Measurements from ENCODE around the gene OR5AC2.

Gene OR5AC2

DNA sequence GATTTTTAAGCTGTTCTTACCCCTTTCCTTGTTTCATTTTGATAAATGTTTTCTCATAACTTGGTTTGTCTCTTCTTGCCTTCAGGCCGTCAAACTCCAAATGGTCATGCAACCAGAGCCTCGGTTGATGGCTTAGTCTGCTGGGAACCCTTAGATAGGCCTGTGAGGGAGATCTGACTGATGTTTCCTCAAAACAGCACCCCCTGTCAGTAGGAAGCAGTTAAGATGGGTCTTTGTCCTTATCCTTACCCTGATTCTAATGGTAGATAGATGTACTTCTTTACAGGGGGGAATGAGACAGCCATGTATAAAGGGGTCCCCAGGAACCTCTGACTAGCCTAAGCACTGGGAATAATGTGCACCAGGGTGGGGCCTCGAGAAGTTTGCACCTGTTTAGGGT lies 27.3 kb downstream of the OR5AC2 start:
- Histone ChIP-seq H3K4me3 (ENCODE audit: low read depth, low read length) (no peak overlapping the region), H3K9me3 (ENCODE audit: severe bottlenecking) (peaks cover 5% of the 10 kb centered on the region), H3K27me3 (ENCODE audit: insufficient read depth, low read depth, severe bottlenecking) (peaks cover 16% of the 10 kb centered on the region), H3K27ac (no peak overlapping the region), H3K36me3 (no peaks in the 10 kb centered on the region)
- TF ChIP-seq CTCF (IDR thresholded peaks at IDR 0.05; ENCODE audit: low read depth, low read length) = no peak
- DNase-seq = no peak

DNA sequence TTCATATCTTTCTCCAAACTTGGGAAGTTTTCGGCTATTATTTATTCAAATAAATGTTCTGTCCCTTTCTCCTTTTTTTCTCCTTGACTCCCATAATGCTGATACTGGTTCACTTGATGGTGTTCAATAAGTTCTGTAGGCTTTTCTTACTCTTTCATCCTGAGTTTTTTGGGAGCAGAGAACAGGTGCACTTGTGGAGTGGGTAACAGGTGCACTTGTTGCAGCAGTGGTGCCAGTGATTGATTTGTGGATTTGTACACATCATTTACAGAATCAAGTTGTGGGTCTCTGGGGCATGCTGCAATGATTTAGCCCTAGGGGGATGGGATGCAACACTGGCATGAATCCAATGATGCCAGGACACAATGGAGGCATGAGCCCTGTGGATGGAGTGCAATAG lies 28.7 kb downstream of the OR5AC2 start:
- Histone ChIP-seq H3K27me3 (ENCODE audit: insufficient read depth, low read depth, severe bottlenecking) (peaks cover 20% of the 10 kb centered on the region), H3K9me3 (ENCODE audit: severe bottlenecking) (peaks cover 5% of the 10 kb centered on the region)
- no peak for DNase-seq

DNA sequence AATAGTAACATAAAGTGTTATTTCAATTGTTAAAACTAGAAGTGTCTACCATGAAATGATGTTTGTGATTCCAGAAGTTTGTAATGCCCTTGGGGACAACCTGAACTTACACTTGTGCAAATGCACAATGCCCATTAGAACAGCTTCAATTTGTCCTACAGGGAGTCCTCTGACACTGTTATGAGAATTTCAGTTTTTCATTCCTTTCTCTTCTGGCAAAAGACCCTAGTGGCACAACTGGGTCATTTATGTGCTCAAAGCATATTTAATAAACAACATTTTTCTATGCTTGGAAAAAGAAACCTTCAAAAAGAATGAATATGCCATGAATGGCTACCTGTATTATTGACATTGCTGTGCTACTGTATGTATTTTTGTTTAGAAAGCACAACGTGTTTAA lies 43.4 kb downstream of the OR5AC2 start, which contains the start of gene OR5H1:
Gene OR5H1, plus strand, starts transcription at position 301 of the 400 bp plus-strand sequence. CDS start 1,977 bp downstream, outside the sequence.
- TF ChIP-seq CTCF (IDR thresholded peaks at IDR 0.05; ENCODE audit: low read depth, low read length) = no peak
- no peak within 1 kb of the TSS for H3K4me3 ChIP-seq (ENCODE audit: low read depth, low read length)

More for the DNA sequence above, 28.7 kb downstream of the OR5AC2 start:
- Histone ChIP-seq H3K4me3 (ENCODE audit: low read depth, low read length) (no peak overlapping the region), H3K36me3 (no peaks in the 10 kb centered on the region), H3K27ac (no peak overlapping the region)
- TF ChIP-seq CTCF (IDR thresholded peaks at IDR 0.05; ENCODE audit: low read depth, low read length) = no peak

DNA sequence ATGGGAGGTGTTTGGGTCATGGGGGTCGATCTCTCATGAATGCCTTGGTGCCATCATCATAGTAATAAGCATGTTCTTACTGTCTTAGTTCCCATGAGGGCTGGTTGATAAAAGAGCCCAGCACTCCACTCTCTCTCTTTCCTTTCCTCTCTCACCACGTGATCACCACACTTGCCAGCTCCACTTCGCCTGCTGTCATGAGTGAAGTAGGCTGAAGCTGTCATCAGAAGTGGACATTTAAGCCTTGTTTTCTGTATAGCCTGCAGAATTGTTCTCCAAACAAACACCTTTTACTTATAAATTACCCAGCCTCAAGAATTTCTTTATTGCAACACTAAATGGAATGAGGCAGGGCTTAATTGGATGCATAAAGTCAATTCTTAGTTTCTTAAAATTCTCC lies 49.7 kb downstream of the OR5AC2 start:
- H3K36me3 ChIP-seq = no peaks in the 10 kb centered on the region
- no peak overlapping the region for H3K4me3 ChIP-seq (ENCODE audit: low read depth, low read length)
- DNase-seq = no peak
- peaks cover 16% of the 10 kb centered on the region for H3K27me3 ChIP-seq (ENCODE audit: insufficient read depth, low read depth, severe bottlenecking)
- no peak for TF ChIP-seq CTCF (IDR thresholded peaks at IDR 0.05; ENCODE audit: low read depth, low read length)
- no peaks in the 10 kb centered on the region for H3K9me3 ChIP-seq (ENCODE audit: severe bottlenecking)
- no peak overlapping the region for H3K27ac ChIP-seq

More for the DNA sequence above, 43.4 kb downstream of the OR5AC2 start, which contains the start of gene OR5H1:
- no peak for DNase-seq
- Histone ChIP-seq H3K27me3 (ENCODE audit: insufficient read depth, low read depth, severe bottlenecking) (no peaks in the 10 kb centered on the region), H3K36me3 (no peaks in the 10 kb centered on the region), H3K9me3 (ENCODE audit: severe bottlenecking) (no peaks in the 10 kb centered on the region), H3K27ac (no peak within 1 kb of the TSS)
